H1 (cell line): ENCODE results near the gene KCNQ1. TPM values are rescaled to one million over a fixed set of nuclear protein-coding genes. Genes with fewer than 3 reads are reported as not detected.

Experiments
- E2F6 ChIP-seq: IDR thresholded peaks from 2 replicates; pipeline ENCODE4 v1.6.1; 2012; ENCODE audit warnings: inconsistent platforms
- GABPA ChIP-seq: IDR thresholded peaks from 2 replicates; pipeline ENCODE4 v1.6.1; 2011; ENCODE audit warnings: mild to moderate bottlenecking, low read length, moderate library complexity, borderline replicate concordance; ENCODE audit not compliant: insufficient read depth
- JUN ChIP-seq: IDR thresholded peaks from 2 replicates; pipeline ENCODE4 v1.6.1; 2011; ENCODE audit warnings: low read depth, mild to moderate bottlenecking, improper control_type of control experiment, low read length
- POLR2A ChIP-seq, 2 experiments: IDR thresholded peaks; 1 replicate in 1 of 2; 2 replicates in 1 of 2; pipeline ENCODE4 v1.6.1; 2011; ENCODE audit warnings: low read depth in 2 of 2, low read length in 2 of 2, mild to moderate bottlenecking in 2 of 2; ENCODE audit errors: control extremely low read depth in 1 of 2
- RAD21 ChIP-seq, 2 experiments: IDR thresholded peaks in 1 of 2; conservative IDR thresholded peaks in 1 of 2; 2 replicates each; pipeline ENCODE4 v1.6.1; 2011; ENCODE audit warnings: low read depth in 2 of 2, low read length in 2 of 2, improper control_type of control experiment in 1 of 2, inconsistent platforms in 1 of 2, mild to moderate bottlenecking in 1 of 2, moderate library complexity in 1 of 2
- polyA plus RNA-seq, 7 experiments: library from polyadenylated mRNA; depleted of rRNA in 3 of 7; stranded (reverse) in 5 of 7; unstranded in 2 of 7; fragments of >200 nt in 5 of 7; fragments of 200-250 nt in 2 of 7; gene quantifications; 1 replicate in 5 of 7; 2 replicates in 1 of 7; 4 replicates in 1 of 7; pipeline versions ENCODE4 v1.2.1 to v1.2.3, GENCODE V29; 2011 to 2013; ENCODE audit warnings: missing spikeins in 2 of 7, mixed read lengths in 2 of 7
- total RNA-seq: library from RNA; stranded (reverse); fragmentation: NEBNext Ultra II Directional; extraction: Animal tissue kit (Norgen Biotek cat#: 25700); gene quantifications from 2 replicates; pipeline ENCODE4 v1.2.1, GENCODE V29; 2021
- TF ChIP-seq, protein P1 (sequence below): IDR thresholded peaks from 2 replicates; pipeline ENCODE4 v1.6.1; 2012; ENCODE audit warnings: inconsistent platforms

Gene KCNQ1
- total and polyA plus RNA-seq, 2 of the 8 experiments (the other 6 are each of a cell fraction or from before 2014, with no cell fraction given) = 1.9 to 2.0 TPM

DNA sequence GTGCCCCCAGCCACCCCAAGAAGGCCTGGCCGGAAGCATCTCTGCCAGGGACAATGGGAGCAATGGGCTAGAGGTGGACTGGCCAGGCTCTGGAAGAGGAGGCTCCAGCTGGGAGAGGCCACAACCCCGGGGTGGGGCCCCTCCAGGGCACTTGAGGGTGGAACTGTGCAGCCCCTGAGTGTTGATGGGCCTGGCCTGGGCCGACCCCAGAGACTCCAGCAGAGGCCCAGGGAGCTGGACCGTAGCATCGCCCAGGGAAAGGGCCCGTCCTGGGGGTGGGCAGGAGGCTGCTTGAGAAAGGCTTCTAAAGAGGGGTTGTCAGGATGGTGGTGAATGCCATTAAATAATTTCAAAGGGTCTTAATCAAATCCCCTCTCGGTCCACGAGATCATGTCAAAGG, 410.4 kb downstream of the KCNQ1 start (continued):
- TF ChIP-seq E2F6 (no peak), JUN (no peak), RAD21 (IDR thresholded peaks at IDR 0.05 in 1 of 2, conservative IDR thresholded peaks at IDR 0.05 in 1 of 2; ENCODE audit: low read depth in 2 of 2, low read length in 2 of 2) (no peak), GABPA (no peak), POLR2A (IDR thresholded peaks at IDR 0.05; ENCODE audit: control extremely low read depth in 1 of 2, low read depth in 2 of 2, low read length in 2 of 2) (no peak)
- TF ChIP-seq, protein P1, sequence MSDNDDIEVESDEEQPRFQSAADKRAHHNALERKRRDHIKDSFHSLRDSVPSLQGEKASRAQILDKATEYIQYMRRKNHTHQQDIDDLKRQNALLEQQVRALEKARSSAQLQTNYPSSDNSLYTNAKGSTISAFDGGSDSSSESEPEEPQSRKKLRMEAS = no peak
